Retinal pigment epithelial cell (primary cell): ENCODE data around the gene BBS9.

Source experiments
- DNase-seq: peaks from one replicate; pipeline ENCODE4 v3.0.0-alpha.2; 2010; ENCODE audit warnings: low read depth
- H3K4me3 ChIP-seq: 2 replicates; pipeline ENCODE4 v1.5.1; 2011; ENCODE audit warnings: mild to moderate bottlenecking, low read length, control low read depth, moderate library complexity
- TF ChIP-seq, protein P1 (sequence below): conservative IDR thresholded peaks from 2 replicates; pipeline ENCODE4 v1.5.1; 2011; ENCODE audit warnings: low read depth, low read length, control low read depth, inconsistent platforms

BBS9 gene

DNA sequence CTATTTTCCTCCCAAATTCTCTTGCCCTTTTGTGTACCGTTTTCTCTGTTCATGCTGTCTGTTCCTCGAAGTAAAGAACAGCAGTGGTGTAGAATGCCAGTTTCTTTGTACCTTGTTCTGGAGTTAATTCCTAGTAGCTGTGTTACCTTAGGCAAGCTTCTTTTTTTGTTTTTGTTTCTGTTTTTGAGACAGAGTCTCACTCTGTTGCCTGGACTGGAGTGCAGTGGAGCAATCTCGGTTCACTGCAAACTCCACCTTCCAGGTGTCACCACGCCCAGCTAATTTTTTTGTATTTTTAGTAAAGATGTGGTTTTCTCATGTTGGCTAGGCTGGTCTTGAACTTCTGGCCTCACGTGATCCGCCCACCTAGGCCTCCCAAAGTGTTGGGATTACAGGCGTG, 221.2 kb downstream of the BBS9 start:
- no peak for DNase-seq
- TF ChIP-seq, protein P1, sequence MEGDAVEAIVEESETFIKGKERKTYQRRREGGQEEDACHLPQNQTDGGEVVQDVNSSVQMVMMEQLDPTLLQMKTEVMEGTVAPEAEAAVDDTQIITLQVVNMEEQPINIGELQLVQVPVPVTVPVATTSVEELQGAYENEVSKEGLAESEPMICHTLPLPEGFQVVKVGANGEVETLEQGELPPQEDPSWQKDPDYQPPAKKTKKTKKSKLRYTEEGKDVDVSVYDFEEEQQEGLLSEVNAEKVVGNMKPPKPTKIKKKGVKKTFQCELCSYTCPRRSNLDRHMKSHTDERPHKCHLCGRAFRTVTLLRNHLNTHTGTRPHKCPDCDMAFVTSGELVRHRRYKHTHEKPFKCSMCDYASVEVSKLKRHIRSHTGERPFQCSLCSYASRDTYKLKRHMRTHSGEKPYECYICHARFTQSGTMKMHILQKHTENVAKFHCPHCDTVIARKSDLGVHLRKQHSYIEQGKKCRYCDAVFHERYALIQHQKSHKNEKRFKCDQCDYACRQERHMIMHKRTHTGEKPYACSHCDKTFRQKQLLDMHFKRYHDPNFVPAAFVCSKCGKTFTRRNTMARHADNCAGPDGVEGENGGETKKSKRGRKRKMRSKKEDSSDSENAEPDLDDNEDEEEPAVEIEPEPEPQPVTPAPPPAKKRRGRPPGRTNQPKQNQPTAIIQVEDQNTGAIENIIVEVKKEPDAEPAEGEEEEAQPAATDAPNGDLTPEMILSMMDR: no peak
- H3K4me3 ChIP-seq: no peak overlapping the region

DNA sequence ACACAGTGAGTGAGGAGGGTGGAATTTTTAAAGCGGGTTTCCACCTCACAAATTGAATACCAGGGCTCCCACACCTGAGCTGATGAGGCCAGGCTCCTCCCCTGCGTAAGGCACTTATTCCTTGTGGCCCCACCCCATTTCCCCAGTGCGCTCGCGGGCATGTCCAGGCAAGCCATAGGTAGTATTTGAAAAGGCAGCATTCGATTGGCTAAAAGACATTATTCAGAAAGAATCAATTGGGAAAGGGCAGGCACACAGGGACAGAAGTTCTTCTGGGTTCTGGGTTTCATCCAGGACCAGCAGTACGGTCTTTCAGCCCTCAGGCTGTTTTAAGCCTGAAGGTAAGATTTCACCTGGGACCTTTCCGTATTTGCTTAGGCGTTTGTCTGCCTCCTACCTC, 222.3 kb downstream of the BBS9 start:
- DNase-seq: no peak
- TF ChIP-seq, protein P1: no peak
- no peak overlapping the region for H3K4me3 ChIP-seq

DNA sequence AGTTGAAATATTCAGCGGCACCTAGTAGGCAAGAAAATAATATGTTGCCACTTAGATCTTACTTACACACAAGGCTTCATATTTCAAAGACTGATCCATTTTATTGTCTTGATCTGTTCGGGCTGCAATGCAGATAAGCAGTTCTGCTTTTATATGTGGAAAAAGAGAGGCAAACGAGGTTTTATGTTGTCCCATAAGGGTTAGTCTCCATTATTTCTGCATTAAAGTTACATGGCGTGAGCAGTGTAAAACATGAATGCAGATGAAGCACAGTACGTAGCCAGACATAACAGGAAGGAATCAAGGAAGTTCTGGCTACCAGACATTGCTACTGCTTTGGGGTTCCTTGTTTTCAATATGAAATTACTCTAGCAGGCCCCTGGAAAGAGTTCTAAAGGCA, 224.8 kb downstream of the BBS9 start:
- TF ChIP-seq, protein P1: no peak
- no peak for DNase-seq
- no peak overlapping the region for H3K4me3 ChIP-seq

DNA sequence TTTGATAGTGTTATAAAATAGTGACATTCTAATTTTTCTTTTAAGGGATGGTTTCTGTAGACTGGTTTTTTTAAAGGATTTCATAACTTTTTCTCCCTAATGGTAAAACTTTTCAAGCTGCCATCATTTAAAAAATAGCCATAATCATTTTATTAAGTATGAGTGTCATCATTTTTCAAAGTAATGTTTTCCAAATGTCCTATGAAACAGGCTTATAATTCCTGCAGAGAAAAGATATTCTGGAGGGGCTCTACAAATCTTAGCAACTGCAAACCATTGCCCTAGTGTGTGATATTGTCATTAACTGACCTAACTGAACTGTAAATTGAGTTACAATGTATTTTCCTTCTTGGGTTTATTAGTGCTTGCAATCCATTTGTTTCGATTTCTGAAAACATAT, 226.0 kb downstream of the BBS9 start:
- TF ChIP-seq, protein P1: no peak
- no peak overlapping the region for H3K4me3 ChIP-seq
- DNase-seq: no peak

DNA sequence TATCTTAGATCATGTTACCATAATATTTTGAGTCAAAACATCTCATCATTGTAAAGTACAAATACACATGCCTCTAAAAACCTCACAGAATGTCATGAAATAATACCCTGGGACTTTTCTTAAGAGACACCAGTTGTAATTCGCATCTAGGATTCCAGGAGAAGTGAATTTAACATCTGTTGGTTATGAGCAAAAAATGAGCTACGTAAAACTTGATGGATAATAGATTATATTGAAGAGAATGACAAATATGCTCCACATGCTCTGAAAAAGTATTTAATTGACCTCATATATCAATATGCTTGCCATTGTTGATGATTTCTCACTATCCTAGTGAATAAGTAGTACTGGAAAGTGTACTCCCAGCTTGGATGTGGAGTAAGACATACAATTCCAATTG, 227.0 kb downstream of the BBS9 start:
- DNase-seq: no peak
- no peak overlapping the region for H3K4me3 ChIP-seq
- TF ChIP-seq, protein P1: no peak

DNA sequence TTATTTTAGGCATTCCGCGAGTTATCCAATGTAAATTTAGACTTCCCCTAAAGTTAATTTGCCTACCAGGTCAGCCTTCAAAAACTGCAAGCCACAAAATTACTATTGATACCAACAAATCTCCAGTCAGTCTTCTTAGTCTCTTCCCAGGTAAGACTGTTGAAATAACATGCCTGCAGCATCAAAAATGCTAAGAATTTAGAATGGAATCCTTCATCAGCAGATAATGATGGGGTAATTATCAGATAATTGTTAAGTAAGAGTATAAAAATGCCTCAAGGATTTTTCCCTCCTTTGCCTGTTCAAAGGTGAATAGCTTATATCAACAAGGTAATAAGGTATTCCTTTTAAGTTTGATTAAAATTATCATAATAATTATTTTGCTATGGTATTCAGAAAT, 228.5 kb downstream of the BBS9 start:
- H3K4me3 ChIP-seq: no peak overlapping the region
- no peak for DNase-seq
- TF ChIP-seq, protein P1: no peak

DNA sequence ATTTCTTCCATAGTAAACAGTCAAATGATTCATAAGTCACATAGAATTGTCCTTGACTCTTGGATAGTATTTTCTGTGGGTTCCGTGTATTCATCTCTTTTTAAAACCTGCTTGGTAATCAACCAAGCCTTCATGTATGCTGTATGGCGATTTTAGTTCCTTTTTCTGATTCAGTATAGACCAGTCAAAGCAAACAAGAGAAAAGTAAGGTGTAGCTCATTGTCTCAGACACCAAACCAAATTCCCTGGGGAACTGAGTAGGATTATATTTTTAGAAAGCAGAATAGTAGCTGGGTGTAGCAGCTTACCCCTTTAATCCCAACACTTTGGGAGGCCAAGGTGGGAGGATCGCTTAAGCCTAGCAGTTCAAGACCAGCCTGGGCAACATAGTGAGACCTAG, 240.5 kb downstream of the BBS9 start:
- DNase-seq: no peak
- H3K4me3 ChIP-seq: no peak overlapping the region
- TF ChIP-seq, protein P1: no peak
